Embryonic facial prominence (tissue), 1 donor: Measurements from ENCODE around the gene TIMM8B.
A peak's percentile ranks its signal among the peaks of the same experiment; 100 is the strongest.
"Not testable (repeated sequence)": the region's sequence is repeated elsewhere in the genome, so short reads cannot be mapped to it uniquely, and the experiment has no call there.

Source experiments
- DNase-seq: peaks from one replicate; pipeline ENCODE4 v3.0.0-alpha.2; 2016; ENCODE audit errors: extremely low spot score

Gene TIMM8B

GRCh38 chr11:112086422-112087191 is at the start of gene TIMM8B, which contains the start of gene SDHD:
TSS of gene TIMM8B (minus strand) at chr11:112086756. CDS start at chr11:112086723, 33 bp downstream.
TSS of gene SDHD (plus strand) at chr11:112086873. CDS start at chr11:112086908, 35 bp downstream.
- peak; percentile 97 for DNase-seq

- no peak for DNase-seq
Measured at GRCh38 chr11:112134473-112134872, 47.9 kb upstream of the TIMM8B start.

- no peak for DNase-seq
Measured at GRCh38 chr11:112132737-112133136, 46.2 kb upstream of the TIMM8B start.

- no peak for DNase-seq
Measured at GRCh38 chr11:112129656-112130055, 43.1 kb upstream of the TIMM8B start.

GRCh38 chr11:112128483-112129121 is 42.0 kb upstream of the TIMM8B start:
- no peak for DNase-seq

GRCh38 chr11:112127056-112127455 is 40.5 kb upstream of the TIMM8B start:
- no peak for DNase-seq

- DNase-seq: no peak
Measured at GRCh38 chr11:112123129-112123528, 36.6 kb upstream of the TIMM8B start.

GRCh38 chr11:112121981-112122615 is 35.5 kb upstream of the TIMM8B start:
- DNase-seq: no peak

- no peak for DNase-seq
Measured at GRCh38 chr11:112118176-112118575, 31.6 kb upstream of the TIMM8B start.

GRCh38 chr11:112115386-112115785 is 28.8 kb upstream of the TIMM8B start:
- no peak for DNase-seq

GRCh38 chr11:112114460-112114859 is 27.9 kb upstream of the TIMM8B start:
- no peak for DNase-seq

- DNase-seq: peak; percentile 73
Measured at GRCh38 chr11:112113539-112114457, 27.2 kb upstream of the TIMM8B start.

GRCh38 chr11:112106070-112106469 is 19.5 kb upstream of the TIMM8B start:
- DNase-seq: no peak

GRCh38 chr11:112103446-112103845 is 16.9 kb upstream of the TIMM8B start:
- no peak for DNase-seq

- DNase-seq: no peak
Measured at GRCh38 chr11:112100462-112100861, 13.9 kb upstream of the TIMM8B start.

- no peak for DNase-seq
Measured at GRCh38 chr11:112097734-112098528, 11.4 kb upstream of the TIMM8B start.

GRCh38 chr11:112096194-112096593 is 9.6 kb upstream of the TIMM8B start:
- DNase-seq: no peak

GRCh38 chr11:112095302-112095701 is 8.7 kb upstream of the TIMM8B start:
- not testable (repeated sequence) for DNase-seq

GRCh38 chr11:112087212-112087611 is 656 bp upstream of the TIMM8B start:
- no peak for DNase-seq

GRCh38 chr11:112085822-112086421 is 634 bp downstream of the TIMM8B start:
- no peak for DNase-seq
